GM12892 (cell line): Measurements from ENCODE around the gene ABHD12.

ENCODE experiments used
- POLR2A ChIP-seq: IDR thresholded peaks from 2 replicates; pipeline ENCODE4 v1.6.1; 2011; ENCODE audit warnings: low read depth, low read length, control low read depth
- TAF1 ChIP-seq: IDR thresholded peaks from 2 replicates; pipeline ENCODE4 v1.6.1; 2011; ENCODE audit warnings: low read depth, mild to moderate bottlenecking, control low read depth, low read length, borderline replicate concordance

- TF ChIP-seq TAF1: no peak
- TF ChIP-seq POLR2A: no peak
These were observed 37.3 kb downstream of the ABHD12 start for GRCh38 chr20:25353353-25353746.
